Forelimb muscle (tissue), 1 donor: ENCODE results near the gene MED12L. TPM values are rescaled to one million over a fixed set of nuclear protein-coding genes. Genes with fewer than 3 reads are reported as not detected.

Experiments used
- polyA plus RNA-seq: library from polyadenylated mRNA; unstranded; fragments of 120-200 nt; gene quantifications from one replicate; pipeline ENCODE4 v1.2.1, GENCODE V29; 2013; ENCODE audit not compliant: insufficient read length

The MED12L gene
- polyA plus RNA-seq, 1 donor: 10.0 TPM

Other genes with a start within 250 kb of the MED12L start
- 0.16 TPM for gene MINDY4B, start 180.2 kb upstream of the MED12L start, polyA plus RNA-seq
- 0.23 TPM for gene CLRN1, start 112.9 kb upstream of the MED12L start, polyA plus RNA-seq
- not detected for gene GPR171, start 117.6 kb downstream of the MED12L start, polyA plus RNA-seq
- 1.4 TPM for gene P2RY14, start 192.9 kb downstream of the MED12L start, polyA plus RNA-seq
- gene GPR87, start 231.2 kb downstream of the MED12L start, polyA plus RNA-seq: not detected
- gene P2RY13, start 243.9 kb downstream of the MED12L start, polyA plus RNA-seq: 1.1 TPM